NCI-H2107 treated with DMSO at 0.1 percent for 48 hours (cell line): ENCODE results near the gene CIART.

ENCODE experiments used
- DNase-seq: peaks from one replicate; lab custom pipeline; 2025; ENCODE audit not compliant: unreplicated experiment; lab: John Stamatoyannopoulos, UW

The CIART gene

DNA sequence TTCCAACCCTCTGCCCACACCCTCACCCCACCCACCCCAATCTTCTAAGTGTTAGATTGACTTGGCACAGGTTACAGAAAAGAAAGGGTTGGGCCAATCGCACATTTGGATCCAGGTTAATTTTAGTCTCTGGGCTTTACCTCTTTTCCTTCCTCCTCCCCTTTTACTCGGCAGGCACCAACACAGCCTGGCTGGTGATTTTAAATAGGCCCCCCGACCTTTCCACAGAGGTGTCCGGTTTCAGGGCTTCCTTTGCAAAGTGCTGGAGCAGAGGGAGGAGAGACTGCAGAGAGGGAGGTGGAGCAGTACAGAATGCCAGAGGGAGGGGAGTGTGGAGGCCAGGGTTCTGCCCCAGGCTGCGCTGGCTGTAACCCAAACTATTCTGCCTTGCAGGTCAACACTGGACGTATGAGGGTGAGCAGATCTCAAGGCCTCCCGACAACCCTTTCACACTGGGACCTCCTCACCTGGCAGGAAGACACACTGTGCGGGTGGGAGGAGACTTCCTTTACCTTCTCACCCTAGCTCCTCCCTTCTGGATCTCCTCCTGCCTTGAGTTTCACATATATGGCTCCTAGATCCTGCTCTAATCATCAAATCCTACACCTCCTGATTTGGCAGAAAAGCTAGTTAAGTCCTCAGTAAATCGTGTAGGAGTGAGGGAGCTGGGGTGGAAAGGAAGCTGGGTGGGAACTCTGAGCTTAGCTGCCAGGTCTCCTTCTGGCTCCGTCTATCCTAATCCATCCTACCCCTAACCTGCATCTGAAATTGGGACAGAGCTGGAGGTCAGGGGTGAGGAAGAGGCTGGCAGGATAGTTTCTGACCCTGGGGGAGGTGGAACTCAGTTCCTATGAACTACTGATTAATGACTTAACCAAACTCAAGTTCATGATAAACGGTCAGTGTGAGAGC, 22.3 kb upstream of the CIART start:
- DNase-seq: peak; percentile 93

DNA sequence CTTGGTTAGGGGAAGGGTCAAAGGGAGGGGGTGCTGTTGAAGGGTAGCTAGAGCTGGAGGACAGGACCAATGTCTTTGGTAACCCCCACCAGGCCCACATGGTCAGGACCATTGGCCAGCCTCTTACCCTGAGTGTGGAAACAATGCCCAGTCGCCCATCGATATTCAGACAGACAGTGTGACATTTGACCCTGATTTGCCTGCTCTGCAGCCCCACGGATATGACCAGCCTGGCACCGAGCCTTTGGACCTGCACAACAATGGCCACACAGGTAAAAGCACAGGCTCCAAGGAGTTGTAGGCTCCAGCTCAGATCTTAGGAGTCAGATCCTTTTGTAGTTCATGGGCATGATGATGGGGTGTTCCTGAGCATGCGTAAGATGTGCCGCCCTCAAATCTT, 21.0 kb upstream of the CIART start:
- no peak for DNase-seq

DNA sequence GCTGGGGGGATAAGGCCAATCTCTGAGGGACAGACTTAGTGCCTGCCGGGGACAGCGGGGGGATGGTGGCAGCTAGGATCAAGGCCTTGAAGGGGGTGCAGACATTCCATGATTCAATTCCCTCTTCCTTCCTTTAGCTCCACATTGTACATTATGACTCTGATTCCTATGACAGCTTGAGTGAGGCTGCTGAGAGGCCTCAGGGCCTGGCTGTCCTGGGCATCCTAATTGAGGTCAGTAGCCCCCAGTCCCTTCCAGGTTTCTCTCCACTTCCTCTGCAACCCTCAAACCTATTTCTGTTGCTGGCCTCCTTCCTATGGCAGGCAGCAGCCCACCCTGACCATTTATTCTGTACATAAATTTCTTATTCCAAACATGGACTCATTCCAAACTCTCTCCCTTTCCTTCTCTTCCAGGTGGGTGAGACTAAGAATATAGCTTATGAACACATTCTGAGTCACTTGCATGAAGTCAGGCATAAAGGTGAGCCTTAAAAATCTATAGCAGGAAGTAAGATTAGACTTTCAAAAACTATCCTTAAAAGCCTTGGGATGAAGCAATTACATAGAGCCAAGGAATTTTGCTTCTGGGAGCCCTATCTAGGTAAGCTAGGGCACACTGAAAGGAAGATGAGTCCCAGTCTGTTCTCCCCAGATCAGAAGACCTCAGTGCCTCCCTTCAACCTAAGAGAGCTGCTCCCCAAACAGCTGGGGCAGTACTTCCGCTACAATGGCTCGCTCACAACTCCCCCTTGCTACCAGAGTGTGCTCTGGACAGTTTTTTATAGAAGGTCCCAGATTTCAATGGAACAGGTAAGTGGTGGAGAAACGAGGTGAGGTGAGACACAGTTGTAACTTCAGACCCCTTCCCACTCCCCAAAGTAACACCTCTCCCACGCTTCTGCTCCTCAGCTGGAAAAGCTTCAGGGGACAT, 19.7 kb upstream of the CIART start:
- no peak for DNase-seq

DNA sequence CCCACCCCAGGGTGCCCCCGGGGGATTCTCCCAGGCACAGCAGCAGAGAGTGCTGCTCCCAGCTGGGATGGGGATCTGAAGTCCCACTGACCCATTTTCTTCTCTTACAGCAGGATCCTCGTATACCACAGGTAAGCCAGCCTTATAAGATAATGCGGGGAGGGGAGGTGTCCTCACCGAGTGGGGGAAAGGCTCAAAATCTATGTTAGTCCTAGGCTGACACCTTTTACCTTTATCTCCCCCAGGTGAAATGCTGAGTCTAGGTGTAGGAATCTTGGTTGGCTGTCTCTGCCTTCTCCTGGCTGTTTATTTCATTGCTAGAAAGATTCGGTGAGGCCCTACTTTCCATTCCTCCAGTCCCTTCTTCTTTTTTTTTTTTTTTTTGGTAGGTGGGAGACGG, 18.8 kb upstream of the CIART start:
- no peak for DNase-seq

DNA sequence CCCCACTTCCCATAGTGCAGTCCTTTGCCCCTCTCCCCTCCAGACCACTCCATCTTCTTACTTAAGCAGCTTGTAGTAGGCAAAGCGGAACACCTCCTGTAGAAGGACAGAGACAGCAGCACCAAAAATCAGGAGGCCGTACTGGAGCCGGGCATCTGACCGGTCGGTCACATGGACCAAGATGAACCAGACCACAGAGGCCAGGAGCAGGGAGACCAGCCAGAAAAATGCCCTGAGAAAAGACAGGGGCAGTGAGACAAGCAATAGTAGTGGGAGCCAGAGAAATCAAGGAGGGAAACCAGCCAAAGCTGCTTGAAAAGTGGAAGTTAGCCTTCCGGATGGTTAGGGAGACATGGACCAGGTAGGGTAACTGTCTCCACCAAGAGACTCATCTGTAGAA, 14.5 kb upstream of the CIART start:
- DNase-seq: no peak

DNA sequence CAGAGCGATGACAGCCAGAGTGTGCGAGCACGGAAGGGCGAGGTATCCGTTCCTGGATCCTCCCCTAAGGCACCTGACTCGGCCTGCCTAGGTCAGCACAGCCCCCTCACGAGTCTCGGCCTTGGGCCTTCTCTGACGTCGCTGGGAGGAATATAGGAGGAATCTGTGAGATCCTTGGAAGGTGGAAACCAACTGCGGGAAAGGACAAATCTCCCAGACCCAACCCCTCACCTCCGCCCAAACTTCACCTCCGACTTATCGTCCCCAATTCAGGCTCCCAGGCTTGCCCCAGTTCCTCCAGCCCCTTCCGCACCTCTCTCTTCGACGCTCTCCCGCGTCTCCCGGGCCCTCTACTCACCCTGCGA, 14.0 kb upstream of the CIART start:
- no peak for DNase-seq

DNA sequence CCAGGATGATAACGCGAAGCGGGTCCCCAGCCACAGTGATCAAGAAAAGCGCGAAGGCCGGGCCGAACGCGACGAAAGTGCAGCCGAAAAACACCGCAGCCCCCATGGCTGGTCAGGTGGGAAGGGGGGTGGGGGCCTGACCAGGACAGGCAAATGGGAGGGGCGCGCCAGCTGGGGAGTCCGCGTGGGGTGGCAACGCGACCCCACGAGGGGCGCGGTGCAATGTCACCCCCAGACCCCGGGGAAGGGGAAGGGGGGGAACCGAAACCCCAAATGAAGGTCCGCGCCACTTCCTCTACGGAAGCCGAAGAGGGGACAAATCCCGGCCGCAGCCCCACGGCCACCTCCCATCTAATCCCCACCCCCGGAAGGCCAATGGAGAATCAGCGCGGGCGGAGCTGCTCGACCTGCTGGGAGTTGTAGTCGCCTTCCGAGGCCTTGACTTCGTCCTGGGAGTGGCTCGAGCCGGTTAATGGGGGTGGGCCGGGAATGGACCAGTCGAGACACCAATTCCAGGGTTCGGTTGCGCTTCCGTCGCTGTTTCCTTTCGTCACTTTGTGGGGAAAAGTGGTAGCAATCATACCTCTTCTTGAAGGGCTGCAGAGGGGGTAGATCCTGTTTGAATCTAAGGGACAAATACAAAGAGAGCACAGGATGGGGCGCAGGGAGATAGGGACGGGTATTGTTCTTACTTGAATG, 13.5 kb upstream of the CIART start, which contains the start of gene APH1A:
Gene APH1A, minus strand, starts transcription at position 312 of the 699 bp plus-strand sequence. Its CDS starts 206 bp downstream, at position 106.
- DNase-seq: peak; percentile 96

DNA sequence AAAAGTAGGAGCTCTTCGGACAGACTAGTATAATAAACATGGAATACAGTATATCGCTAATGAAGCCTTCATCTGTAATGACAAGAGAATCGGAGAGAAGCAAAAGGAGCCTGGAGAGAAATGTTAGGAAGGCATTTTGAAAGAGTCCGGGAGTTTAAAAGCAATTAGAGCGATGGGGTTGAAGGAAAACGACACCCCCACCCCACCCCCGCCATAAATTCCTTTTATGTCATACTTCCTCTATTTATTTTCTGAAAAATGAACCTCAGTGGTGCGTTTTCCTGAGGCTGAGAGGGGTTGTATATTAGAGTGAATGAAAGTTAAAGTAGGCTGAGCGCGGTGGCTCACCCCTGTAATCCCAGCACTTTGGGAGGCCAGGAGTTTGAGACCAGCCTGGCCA, 12.9 kb upstream of the CIART start:
- DNase-seq: no peak

DNA sequence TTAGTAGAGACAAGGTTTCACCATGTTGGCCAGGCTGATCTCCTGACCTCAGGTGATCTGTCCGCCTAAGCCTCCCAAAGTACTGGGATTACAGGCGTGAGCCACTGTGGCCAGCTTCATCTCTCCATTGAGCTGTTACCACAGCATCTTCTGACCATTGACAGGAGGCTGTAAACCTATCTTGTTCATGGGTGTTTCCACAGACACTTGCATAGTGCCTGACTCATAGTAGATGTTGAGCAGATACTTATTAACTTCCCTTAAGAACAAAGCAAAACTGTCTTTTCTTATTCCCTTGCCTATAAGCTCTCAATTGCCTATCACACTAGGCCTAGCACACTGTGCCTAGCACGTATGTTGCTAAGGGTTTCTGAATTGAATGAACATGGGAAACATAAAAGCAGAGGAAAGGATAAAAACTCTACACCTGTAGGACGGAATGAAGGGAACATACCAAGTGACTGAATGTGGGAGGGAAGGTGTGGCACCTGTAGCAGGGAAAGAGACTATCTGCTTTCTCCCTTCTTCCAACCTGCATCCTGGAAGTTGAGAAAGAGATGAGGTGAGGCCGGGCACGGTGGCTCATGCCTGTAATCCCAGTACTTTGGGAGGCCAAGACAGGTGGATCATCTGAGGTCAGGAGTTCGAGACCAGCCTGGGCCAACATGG, 10.9 kb upstream of the CIART start:
- no peak for DNase-seq

DNA sequence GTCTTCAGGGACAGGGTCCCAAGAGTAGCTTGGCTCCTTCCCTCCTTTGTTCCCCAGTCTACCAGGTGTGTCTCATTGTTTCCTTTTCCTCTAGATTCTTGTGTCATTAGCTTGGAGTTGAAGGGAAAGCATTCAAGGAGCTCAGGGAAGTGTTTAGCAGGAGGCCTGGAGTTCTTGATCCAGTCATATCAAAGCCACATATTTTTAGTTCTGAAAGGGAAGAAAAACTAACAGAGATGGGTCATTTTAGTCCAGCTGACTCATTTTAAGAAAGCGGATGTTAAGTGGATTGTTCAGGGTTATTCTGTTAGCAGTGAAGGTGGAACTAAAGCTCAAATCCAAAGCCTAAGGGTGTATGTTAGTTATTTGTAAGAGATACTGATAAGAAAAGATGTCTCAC, 9.0 kb upstream of the CIART start:
- DNase-seq: no peak

DNA sequence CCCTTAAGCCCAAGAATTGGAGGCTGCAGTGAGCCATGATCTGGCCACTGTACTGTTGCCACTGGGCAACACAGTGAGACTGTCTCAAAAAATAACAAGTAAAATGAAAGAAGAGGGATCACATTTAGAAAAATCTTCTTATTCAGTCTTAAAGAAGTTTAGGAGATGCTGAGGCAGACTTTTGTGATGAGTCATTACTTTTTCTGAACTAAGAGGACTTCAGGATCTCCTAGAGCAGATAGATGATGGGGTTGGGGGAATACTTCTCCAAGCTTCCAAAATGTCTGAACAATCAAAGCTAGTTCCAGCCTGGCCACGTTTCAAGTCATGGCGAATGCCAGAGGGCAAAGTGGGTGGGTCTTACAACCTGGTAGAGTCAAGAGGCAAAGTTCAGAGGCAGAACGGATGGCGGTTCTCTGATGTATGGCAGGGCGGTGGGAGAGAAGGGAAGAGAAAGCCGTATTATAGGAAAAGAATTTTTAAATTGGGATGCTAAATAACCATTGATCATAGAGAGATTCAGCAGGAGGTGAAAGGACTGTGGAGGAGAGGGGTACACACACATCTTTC, 2.1 kb upstream of the CIART start:
- DNase-seq: no peak

DNA sequence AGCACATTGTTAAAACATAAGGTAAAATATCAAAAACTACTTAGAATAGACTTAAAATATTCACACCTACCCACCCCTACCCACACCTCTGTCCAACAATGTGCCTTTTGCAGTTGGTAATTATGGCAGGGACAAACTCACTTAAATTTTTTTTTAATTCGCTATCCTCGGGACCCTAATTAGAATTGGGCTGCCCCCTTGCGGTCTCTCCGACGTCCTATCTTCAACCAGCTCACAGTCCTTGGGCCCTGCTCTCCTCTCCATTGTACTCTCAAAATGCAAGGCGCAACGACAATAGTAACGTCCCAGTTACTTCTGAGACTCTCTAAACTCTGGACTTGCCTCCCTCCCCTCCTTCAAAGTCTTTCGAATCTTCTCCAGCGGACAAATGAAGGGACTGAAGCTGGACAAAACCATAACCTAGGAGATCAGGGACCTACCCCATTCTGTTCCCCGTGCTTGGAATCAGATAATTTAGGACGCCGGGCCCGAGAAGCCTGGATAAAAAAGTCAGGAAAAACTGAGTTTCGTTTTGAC, 1.1 kb upstream of the CIART start:
- peak; percentile 86 for DNase-seq

DNA sequence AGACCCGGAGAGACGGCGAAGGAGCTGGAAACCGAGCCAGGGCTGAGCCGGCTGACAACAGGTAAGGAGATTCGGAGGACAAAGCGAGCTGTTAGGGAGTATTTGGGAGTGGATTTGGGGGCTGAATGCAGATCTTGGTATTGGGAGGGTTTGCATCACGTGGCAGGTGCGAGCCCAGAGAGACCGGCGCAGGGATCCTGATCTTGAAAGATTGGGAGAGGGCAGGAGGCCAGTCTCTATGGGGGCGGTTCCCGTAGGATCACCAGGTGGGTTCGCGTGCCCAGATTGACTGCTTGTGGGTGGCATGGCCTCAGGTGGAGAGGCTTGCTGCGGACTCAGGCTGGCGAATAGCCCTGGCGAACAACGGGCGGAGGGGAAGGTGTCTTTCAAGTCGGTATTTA, 204 bp downstream of the CIART start:
- peak; percentile 71 for DNase-seq

DNA sequence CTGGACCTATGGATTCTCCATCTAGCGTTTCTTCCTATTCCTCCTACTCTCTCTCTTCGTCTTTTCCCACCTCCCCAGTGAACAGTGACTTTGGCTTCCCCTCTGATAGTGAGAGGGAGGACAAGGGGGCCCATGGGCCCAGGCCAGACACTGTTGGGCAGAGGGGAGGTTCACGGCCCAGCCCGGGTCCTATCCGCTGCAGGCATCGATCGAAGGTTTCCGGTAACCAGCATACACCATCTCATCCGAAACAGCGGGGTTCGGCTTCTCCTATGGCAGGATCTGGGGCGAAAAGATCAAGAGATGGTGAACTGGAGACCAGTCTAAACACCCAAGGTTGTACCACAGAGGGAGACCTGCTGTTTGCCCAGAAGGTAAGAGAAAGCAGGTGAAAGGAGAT, 906 bp downstream of the CIART start:
- no peak for DNase-seq

DNA sequence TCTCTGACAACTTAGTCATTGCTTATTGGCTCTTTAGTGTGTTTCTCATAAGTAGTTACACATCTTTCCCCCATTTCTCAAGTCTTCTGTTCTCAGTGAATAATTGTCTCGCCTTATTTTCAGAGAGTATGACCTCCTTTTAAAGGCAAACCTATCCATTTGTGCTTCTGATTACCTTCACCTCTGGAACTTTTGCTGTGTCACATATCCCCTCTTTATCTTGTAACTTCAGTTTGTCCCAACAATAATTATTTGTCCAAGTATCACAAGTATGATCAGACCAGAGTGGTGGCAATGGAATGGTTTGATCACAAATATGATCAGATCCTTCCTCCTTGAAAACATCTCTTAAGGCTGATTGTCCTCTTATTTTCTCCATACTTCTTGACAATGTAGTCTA, 6.0 kb downstream of the CIART start:
- DNase-seq: no peak

DNA sequence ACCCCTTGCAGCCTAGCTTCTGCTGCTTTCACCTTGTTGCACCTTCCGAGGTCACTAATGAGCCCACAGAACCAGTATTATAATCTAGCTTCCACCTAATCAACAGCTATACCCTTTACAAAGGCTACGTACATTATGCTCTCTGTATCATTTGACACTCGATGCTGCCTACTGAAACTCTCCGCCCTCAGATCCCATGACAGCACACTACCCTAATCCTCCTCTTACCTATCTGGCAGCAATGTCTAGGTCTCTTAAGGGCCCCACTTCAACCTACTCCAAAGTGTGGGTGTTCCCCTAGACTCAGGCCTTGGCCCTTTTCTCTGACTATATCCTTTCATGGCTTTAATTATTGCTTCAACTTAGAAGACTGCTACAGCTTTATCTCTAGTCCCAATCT, 6.5 kb downstream of the CIART start:
- DNase-seq: no peak

DNA sequence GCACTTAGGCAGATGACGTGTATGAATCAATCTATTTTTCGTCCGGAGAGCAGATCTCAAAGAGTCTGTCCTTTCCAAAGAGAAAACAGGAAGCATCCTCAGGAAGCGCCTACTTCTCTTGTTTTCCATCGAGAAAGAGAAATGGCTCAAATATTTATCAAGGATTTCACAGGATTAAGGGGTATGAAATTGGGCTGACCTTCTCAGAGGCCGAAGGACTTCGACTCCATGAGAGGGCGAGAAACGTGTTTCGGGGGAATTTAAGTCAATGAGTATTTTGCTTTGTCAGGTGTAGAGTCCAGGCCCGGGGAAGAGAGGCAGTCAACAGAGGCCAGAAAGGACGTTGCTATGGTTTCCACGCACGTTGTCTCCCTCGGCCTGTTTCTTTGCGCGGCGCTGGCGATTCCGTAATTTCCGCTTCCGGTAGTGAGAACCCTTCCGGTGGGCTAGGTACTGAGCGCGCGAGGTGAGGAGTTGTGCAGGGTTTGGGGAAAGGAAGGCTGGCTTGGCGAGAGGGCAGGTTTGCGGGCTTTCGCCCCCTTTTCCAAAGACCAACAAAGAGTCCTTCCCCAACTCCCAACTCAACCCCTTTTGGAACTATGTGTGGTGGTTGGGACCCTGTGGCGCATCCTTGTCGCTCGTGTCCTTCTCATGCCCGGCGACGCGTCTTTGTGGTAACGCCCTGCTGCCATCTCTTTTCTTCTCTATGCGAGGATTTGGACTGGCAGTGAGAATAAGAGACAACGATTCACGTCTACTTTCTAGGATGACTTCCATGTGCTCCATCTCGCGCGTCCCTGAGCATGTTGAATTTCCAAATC, 11.3 kb downstream of the CIART start, which contains the start of gene MRPS21:
Gene MRPS21, plus strand, starts transcription at position 429 of the 821 bp plus-strand sequence. CDS start 506 bp downstream, outside the sequence.
- DNase-seq: peak; percentile 88

DNA sequence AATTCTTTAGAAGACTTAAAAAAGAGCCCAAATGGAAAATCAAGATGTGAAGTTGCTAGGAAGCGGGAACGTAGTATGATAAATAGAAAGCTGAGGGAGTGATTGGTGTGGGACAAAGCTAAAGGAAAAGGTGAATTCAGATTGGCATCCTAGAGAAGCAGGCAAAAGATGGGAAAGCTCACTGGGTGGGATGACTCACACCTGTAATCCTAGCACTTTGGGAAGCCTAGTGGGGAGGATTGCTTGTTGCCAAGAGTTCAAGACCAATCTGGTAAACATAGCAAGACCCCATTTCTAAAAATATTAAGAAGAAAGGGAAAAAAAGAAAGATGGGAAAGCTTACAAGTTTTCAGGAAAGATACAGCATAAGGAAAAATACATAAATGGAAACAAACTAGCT, 13.1 kb downstream of the CIART start:
- DNase-seq: no peak

DNA sequence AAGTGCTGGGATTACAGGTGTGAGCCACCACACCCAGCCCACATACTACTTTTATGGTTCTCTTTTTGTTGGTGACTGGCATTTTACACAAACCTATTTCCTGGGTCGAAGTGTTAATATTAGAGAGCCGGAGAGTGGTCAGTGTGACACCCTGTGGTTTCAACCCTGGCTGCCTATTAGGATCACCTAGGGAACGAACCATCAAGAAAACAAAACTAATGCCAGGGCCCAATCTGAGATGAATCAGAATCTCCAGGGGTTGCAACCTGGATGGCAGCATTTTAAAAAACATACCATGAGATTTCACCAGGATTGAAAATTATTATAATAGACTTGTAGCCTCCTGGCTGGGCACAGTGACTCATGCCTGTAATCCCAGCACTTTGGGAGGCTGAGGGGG, 17.4 kb downstream of the CIART start:
- no peak for DNase-seq
